Measurements from ENCODE around the gene RELA. TPM values are rescaled to one million over a fixed set of nuclear protein-coding genes. Genes with fewer than 3 reads are reported as not detected.

Gene RELA
- polyA plus RNA-seq, 1 of the 3 experiments (the other 2 are of a cell fraction): 49.5 TPM

- TF ChIP-seq POLR2AphosphoS5 (IDR thresholded peaks at IDR 0.05; ENCODE audit: low read depth, low read length) (no peak), PBX3 (IDR thresholded peaks at IDR 0.05) (no peak), CHD2 (IDR thresholded peaks at IDR 0.05; ENCODE audit: low read length, partially characterized antibody) (no peak), GATA2 (CRISPR knock-in tag; IDR thresholded peaks at IDR 0.05) (no peak), SIN3A (IDR thresholded peaks at IDR 0.05; ENCODE audit: borderline replicate concordance, low read depth, low read length) (no peak), MXI1 (IDR thresholded peaks at IDR 0.05; ENCODE audit: low read depth, low read length) (no peak), RFX5 (IDR thresholded peaks at IDR 0.05; ENCODE audit: low read length) (no peak), GABPA (IDR thresholded peaks at IDR 0.05; ENCODE audit: low read depth) (no peak), FOSL2 (IDR thresholded peaks at IDR 0.05; ENCODE audit: borderline replicate concordance, low read depth) (no peak), TCF12 (IDR thresholded peaks at IDR 0.05) (no peak), RCOR1 (IDR thresholded peaks at IDR 0.05; ENCODE audit: low read length) (no peak), FOXM1 (IDR thresholded peaks at IDR 0.05; ENCODE audit: low read depth) (no peak), NFIC (IDR thresholded peaks at IDR 0.05; ENCODE audit: borderline replicate concordance) (no peak), RAD21 (IDR thresholded peaks at IDR 0.05; ENCODE audit: low read length) (no peak), SMC3 (IDR thresholded peaks at IDR 0.05; ENCODE audit: low read depth, low read length) (no peak), MEF2A (IDR thresholded peaks at IDR 0.05; ENCODE audit: borderline replicate concordance, low read depth) (no peak)
- H3K9ac ChIP-seq: no peak overlapping the region
- peaks cover 5 to 24% of the 10 kb centered on the region in 2 experiments; a peak in 3 of 4 replicates for H3K4me1 ChIP-seq (ENCODE audit: control insufficient read depth in 1 of 2, insufficient read depth in 2 of 2, low read depth in 1 of 2, low read length in 1 of 2)
- no peaks in the 10 kb centered on the region for H3K9me2 ChIP-seq
- H3K79me2 ChIP-seq (ENCODE audit: insufficient read depth): peaks cover 16% of the 10 kb centered on the region
- H3K36me3 ChIP-seq (replicated peaks in 1 of 2; ENCODE audit: control insufficient read depth in 1 of 2, insufficient read depth in 2 of 2, low read length in 1 of 2): peaks cover 12 to 59% of the 10 kb centered on the region in 2 experiments
- ChIA-PET CTCF (interaction anchor here (1.2 to 3.9 kb wide), 2 partner anchors 9 to 17 kb away, joined by 4 to 18 read pairs; no protein-coding TSS in a partner anchor), POLR2A (no interaction called here)
- WGBS (ENCODE audit: low lambda C conversion rate): 95% methylated on average over 27 of the region's 46 CpGs
- no peaks in the 10 kb centered on the region for H3K9me3 ChIP-seq
- H3K4me3 ChIP-seq (ENCODE audit: low read depth in 2 of 2, low read length in 1 of 2): no peak overlapping the region
- H3K27ac ChIP-seq (ENCODE audit: low read depth in 2 of 2, low read length in 1 of 2): no peak overlapping the region; a peak in 1 of 4 replicates
- peaks cover 18% of the 10 kb centered on the region for H3F3A ChIP-seq (replicated peaks; ENCODE audit: insufficient read depth)
- DNase-seq: no peak
- H3K4me2 ChIP-seq: no peak overlapping the region
- no peak overlapping the region for H2AFZ ChIP-seq (ENCODE audit: low read depth)
- peaks cover 9% of the 10 kb centered on the region for H4K20me1 ChIP-seq (ENCODE audit: insufficient read depth)
- no peaks in the 10 kb centered on the region for H3K27me3 ChIP-seq (ENCODE audit: insufficient read depth)
Observed at GRCh38 chr11:65634905-65635731, 27.6 kb downstream of the RELA start.

GRCh38 chr11:65634440-65634839 is 28.3 kb downstream of the RELA start:
- POLR2A ChIA-PET: no interaction called here
- no peak overlapping the region for H3K4me2 ChIP-seq
- H3K4me1 ChIP-seq (ENCODE audit: control insufficient read depth in 1 of 2, insufficient read depth in 2 of 2, low read depth in 1 of 2, low read length in 1 of 2): peaks cover 5 to 17% of the 10 kb centered on the region in 2 experiments; a peak in 3 of 4 replicates
- peaks cover 12 to 60% of the 10 kb centered on the region in 2 experiments for H3K36me3 ChIP-seq (replicated peaks in 1 of 2; ENCODE audit: control insufficient read depth in 1 of 2, insufficient read depth in 2 of 2, low read length in 1 of 2)
- H3K9me2 ChIP-seq: no peaks in the 10 kb centered on the region
- peaks cover 18% of the 10 kb centered on the region for H3F3A ChIP-seq (replicated peaks; ENCODE audit: insufficient read depth)
- no peaks in the 10 kb centered on the region for H3K27me3 ChIP-seq (ENCODE audit: insufficient read depth)
- H3K9ac ChIP-seq: no peak overlapping the region
- no peak overlapping the region for H3K27ac ChIP-seq (ENCODE audit: low read depth in 2 of 2, low read length in 1 of 2)
- H4K20me1 ChIP-seq (ENCODE audit: insufficient read depth): peaks cover 9% of the 10 kb centered on the region
- H3K9me3 ChIP-seq: no peaks in the 10 kb centered on the region
- H3K4me3 ChIP-seq (ENCODE audit: low read depth in 2 of 2, low read length in 1 of 2): no peak overlapping the region
- DNase-seq: no peak
- CTCF ChIA-PET: no interaction called here
- 100% methylated on average over 5 of the region's 11 CpGs for WGBS (ENCODE audit: low lambda C conversion rate)
- no peak overlapping the region for H2AFZ ChIP-seq (ENCODE audit: low read depth)
- H3K79me2 ChIP-seq (ENCODE audit: insufficient read depth): peaks cover 10% of the 10 kb centered on the region; the same call in 1 of the 2 replicates
- TF ChIP-seq TCF12 (IDR thresholded peaks at IDR 0.05) (no peak), MXI1 (IDR thresholded peaks at IDR 0.05; ENCODE audit: low read depth, low read length) (no peak), USF2 (IDR thresholded peaks at IDR 0.05; ENCODE audit: borderline replicate concordance, low read depth, low read length) (no peak), TEAD4 (IDR thresholded peaks at IDR 0.05; ENCODE audit: borderline replicate concordance, insufficient read depth) (no peak), CTCF (IDR thresholded peaks at IDR 0.05) (no peak), ZBTB33 (IDR thresholded peaks at IDR 0.05; ENCODE audit: borderline replicate concordance, low read depth) (no peak), FOXJ3 (CRISPR knock-in tag; IDR thresholded peaks at IDR 0.05) (no peak), YY1 (IDR thresholded peaks at IDR 0.05; ENCODE audit: low read depth) (no peak), MEF2A (IDR thresholded peaks at IDR 0.05; ENCODE audit: borderline replicate concordance, low read depth) (no peak), GABPA (IDR thresholded peaks at IDR 0.05; ENCODE audit: low read depth) (no peak), RAD21 (IDR thresholded peaks at IDR 0.05; ENCODE audit: low read length) (no peak), JUND (IDR thresholded peaks at IDR 0.05) (no peak), SIN3A (IDR thresholded peaks at IDR 0.05; ENCODE audit: borderline replicate concordance, low read depth, low read length) (no peak)
